GM19324 (cell line): ENCODE data around the gene HOXB13.
"Not testable (repeated sequence)": the region's sequence is repeated elsewhere in the genome, so short reads cannot be mapped to it uniquely, and the experiment has no call there.

Source experiments
- ATAC-seq: cut with Tn5 transposase; IDR thresholded peaks from one replicate; pipeline ENCODE4 v1.9.1; 2021; ENCODE audit warnings: mild to moderate bottlenecking, moderate library complexity; ENCODE audit not compliant: unreplicated experiment, low FRiP score

HOXB13 gene

GRCh38 chr17:48717367-48718226, 11.0 kb downstream of the HOXB13 start:
- no peak for ATAC-seq

- ATAC-seq: not testable (repeated sequence)
These were observed 12.0 kb downstream of the HOXB13 start for GRCh38 chr17:48716549-48716948.

GRCh38 chr17:48715496-48716399, 12.8 kb downstream of the HOXB13 start:
- no peak for ATAC-seq

- ATAC-seq: no peak
These were observed 17.4 kb downstream of the HOXB13 start for GRCh38 chr17:48711128-48711527.

- no peak for ATAC-seq
These were observed 23.9 kb downstream of the HOXB13 start for GRCh38 chr17:48704361-48705248.

- no peak for ATAC-seq
These were observed 26.6 kb downstream of the HOXB13 start for GRCh38 chr17:48701864-48702532.

GRCh38 chr17:48693178-48693577, 35.4 kb downstream of the HOXB13 start:
- no peak for ATAC-seq

- no peak for ATAC-seq
These were observed 36.5 kb downstream of the HOXB13 start for GRCh38 chr17:48692049-48692448.

GRCh38 chr17:48690655-48691054, 37.9 kb downstream of the HOXB13 start:
- no peak for ATAC-seq

GRCh38 chr17:48681609-48682008, 46.9 kb downstream of the HOXB13 start:
- no peak for ATAC-seq

GRCh38 chr17:48679385-48680096, 49.0 kb downstream of the HOXB13 start:
- no peak for ATAC-seq

- no peak for ATAC-seq
These were observed 50.2 kb downstream of the HOXB13 start for GRCh38 chr17:48678141-48678971.

GRCh38 chr17:48676963-48677558, 51.5 kb downstream of the HOXB13 start:
- no peak for ATAC-seq
